ENCODE measurements around the gene PAK1IP1.
A peak's percentile ranks its signal among the peaks of the same experiment; 100 is the strongest.
"Not testable (repeated sequence)": the region's sequence is repeated elsewhere in the genome, so short reads cannot be mapped to it uniquely, and the experiment has no call there.

PAK1IP1 gene

GRCh38 chr6:10743515-10743914, 48.7 kb downstream of the PAK1IP1 start:
- DNase-seq (ENCODE audit: low read depth), result no peak

DNA sequence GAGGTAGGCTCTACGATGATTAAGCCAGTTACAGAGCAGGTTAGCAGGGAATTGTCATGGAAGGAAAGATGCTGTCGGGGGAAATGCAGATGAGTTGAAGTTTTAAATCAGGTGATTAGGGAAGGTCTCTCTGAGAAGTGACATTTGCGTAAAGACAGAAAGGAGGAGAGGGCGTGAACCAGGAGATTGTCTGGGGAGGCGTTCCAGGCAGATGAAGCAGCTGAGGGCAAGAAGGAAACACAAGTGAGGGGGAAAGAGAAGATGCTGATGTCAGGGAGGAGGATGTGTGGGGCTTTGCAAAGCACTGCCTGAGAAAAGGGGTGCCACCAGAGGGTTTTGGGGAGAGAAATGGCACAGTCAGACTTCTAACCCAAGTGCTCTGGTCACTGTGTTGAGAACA, 50.3 kb downstream of the PAK1IP1 start:
- no peak for DNase-seq (ENCODE audit: low read depth)

GRCh38 chr6:10746915-10747250, 52.1 kb downstream of the PAK1IP1 start:
- no peak for DNase-seq (ENCODE audit: low read depth)

GRCh38 chr6:10747251-10747972, 52.6 kb downstream of the PAK1IP1 start, which contains the start of gene TMEM14B:
TSS of gene TMEM14B (plus strand) at chr6:10747805. CDS start at chr6:10749246, 1,441 bp downstream.
- DNase-seq (ENCODE audit: low read depth), result peak; percentile 100

GRCh38 chr6:10749734-10750133, 55.0 kb downstream of the PAK1IP1 start:
- no peak for DNase-seq (ENCODE audit: low read depth)

- not testable (repeated sequence) for DNase-seq (ENCODE audit: low read depth)
These were observed 55.8 kb downstream of the PAK1IP1 start for GRCh38 chr6:10750568-10750967.

DNA sequence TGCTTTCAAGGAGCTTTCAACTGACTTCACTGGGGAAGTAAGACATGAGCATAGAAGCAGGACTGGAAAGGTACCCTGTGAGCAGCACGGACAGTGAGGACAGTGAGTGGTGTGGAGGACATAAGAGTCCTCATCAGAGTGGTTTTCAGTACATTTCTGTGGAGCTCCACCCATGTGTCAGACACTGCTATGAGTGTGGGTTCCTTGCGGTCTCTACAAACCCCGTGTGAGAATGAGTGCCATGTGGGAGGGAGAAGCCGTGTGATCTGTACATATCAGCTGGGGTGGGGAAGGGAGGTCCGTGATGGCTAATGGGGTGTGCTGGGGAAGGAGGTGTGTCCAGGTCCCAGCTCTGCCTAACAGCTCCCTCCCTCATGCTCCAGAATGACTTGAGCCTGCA, 57.0 kb downstream of the PAK1IP1 start:
- DNase-seq (ENCODE audit: low read depth), result not testable (repeated sequence)

- no peak for DNase-seq (ENCODE audit: low read depth)
These were observed 61.3 kb downstream of the PAK1IP1 start for GRCh38 chr6:10756085-10756484.

Data from activated T-cell treated with anti-CD3 and anti-CD28 coated beads for 48 hours (primary cell).